Astrocyte of the spinal cord (primary cell): Measurements from ENCODE around the gene NEU2.

Source experiments
- DNase-seq: peaks from one replicate; pipeline ENCODE4 v3.0.0; 2011; ENCODE audit warnings: low read depth, low spot score
- H3K4me3 ChIP-seq: 2 replicates; pipeline ENCODE4 v1.5.1; 2011; ENCODE audit warnings: low read depth, mild to moderate bottlenecking, low read length, moderate library complexity
- CTCF ChIP-seq: IDR thresholded peaks from 2 replicates; pipeline ENCODE4 v1.5.1; 2012; ENCODE audit warnings: low read depth, mild to moderate bottlenecking, low read length, inconsistent platforms
- in situ Hi-C: cut with HindIII; loops from 2 replicates; pipeline ENCODE4 v1.10.0; 2017; ENCODE audit warnings: low sequenced_read_pairs

Gene NEU2

GRCh38 chr2:233023761-233024410 lies 8.6 kb upstream of the NEU2 start:
- no peak for DNase-seq
- in situ Hi-C loops: no loop called here
- H3K4me3 ChIP-seq: no peak overlapping the region
- TF ChIP-seq CTCF: no peak

GRCh38 chr2:233025706-233026105 lies 6.8 kb upstream of the NEU2 start:
- in situ Hi-C loops: no loop called here
- no peak for TF ChIP-seq CTCF
- no peak for DNase-seq
- no peak overlapping the region for H3K4me3 ChIP-seq

- in situ Hi-C loops: no loop called here
- DNase-seq: peak; percentile 59
- no peak overlapping the region for H3K4me3 ChIP-seq
- no peak for TF ChIP-seq CTCF
These were observed 6.2 kb upstream of the NEU2 start for GRCh38 chr2:233026198-233026813.

GRCh38 chr2:233029321-233029720 lies 3.2 kb upstream of the NEU2 start:
- no peak for TF ChIP-seq CTCF
- no peak for DNase-seq
- in situ Hi-C loops: no loop called here
- H3K4me3 ChIP-seq: no peak overlapping the region

- TF ChIP-seq CTCF: no peak
- DNase-seq: no peak
- in situ Hi-C loops: no loop called here
- no peak overlapping the region for H3K4me3 ChIP-seq
These were observed 644 bp upstream of the NEU2 start for GRCh38 chr2:233031556-233032500.

- H3K4me3 ChIP-seq: no peak overlapping the region
- no peak for DNase-seq
- in situ Hi-C loops: no loop called here
- no peak for TF ChIP-seq CTCF
These were observed 1.2 kb downstream of the NEU2 start for GRCh38 chr2:233033672-233034071.
